ENCODE measurements around the gene SAG. TPM values are rescaled to one million over a fixed set of nuclear protein-coding genes. Genes with fewer than 3 reads are reported as not detected.

SAG gene
- total and polyA plus RNA-seq, 11 donors: 1.4 TPM; not detected in 10

GRCh38 chr2:233265899-233266431, 41.7 kb upstream of the SAG start:
- peaks cover 5 to 100% (median 96%) of the 10 kb centered on the region in 9 donors for H3K36me3 ChIP-seq
- peaks cover 0 to 20% (median 0%) of the 10 kb centered on the region in 12 donors for H3K4me1 ChIP-seq
- no peak overlapping the region for H3K4me3 ChIP-seq
- no peaks in the 10 kb centered on the region for H3K9me3 ChIP-seq
- no peak for ATAC-seq
- DNase-seq: no peak
- TF ChIP-seq CTCF (IDR thresholded peaks at IDR 0.05): no peak
- H3K27ac ChIP-seq: no peak overlapping the region
- intact Hi-C loops (cut with DNase I): no loop called here
- 95 to 98% (median 97%) methylated on average over 10 of the region's 10 CpGs for WGBS, 4 donors
- H3K27me3 ChIP-seq: no peaks in the 10 kb centered on the region

GRCh38 chr2:233266481-233266880, 41.1 kb upstream of the SAG start:
- no peak overlapping the region for H3K27ac ChIP-seq
- intact Hi-C loops (cut with DNase I): no loop called here
- ATAC-seq (no peak), DNase-seq (no peak)
- H3K9me3 ChIP-seq: no peaks in the 10 kb centered on the region
- H3K27me3 ChIP-seq: no peaks in the 10 kb centered on the region
- peaks cover 5 to 100% (median 96%) of the 10 kb centered on the region in 9 donors for H3K36me3 ChIP-seq
- H3K4me3 ChIP-seq: no peak overlapping the region
- H3K4me1 ChIP-seq: peaks cover 0 to 20% (median 0%) of the 10 kb centered on the region in 12 donors
- 92 to 99% (median 94%) methylated on average over 4 of the region's 4 CpGs for WGBS, 4 donors
- TF ChIP-seq POLR2A (IDR thresholded peaks at IDR 0.05): no peak

- intact Hi-C loops (cut with DNase I): no loop called here
- Histone ChIP-seq H3K9me3 (no peaks in the 10 kb centered on the region), H3K27me3 (no peaks in the 10 kb centered on the region), H3K4me3 (no peak overlapping the region), H3K4me1 (peaks cover 0 to 20% (median 0%) of the 10 kb centered on the region in 12 donors), H3K27ac (peak overlapping the region in 1 of 12 donors; percentile 73), H3K36me3 (peaks cover 5 to 100% (median 96%) of the 10 kb centered on the region in 9 donors)
- TF ChIP-seq POLR2A (IDR thresholded peaks at IDR 0.05): no peak
- WGBS, 4 donors: 80 to 92% (median 90%) methylated on average over 6 of the region's 6 CpGs
- DNase-seq (peak in 1 of 5 donors; percentile 25), ATAC-seq (peak in 2 of 4 donors; percentile 38 to 63)
These were observed 39.9 kb upstream of the SAG start for GRCh38 chr2:233267516-233268245.

- TF ChIP-seq POLR2A (IDR thresholded peaks at IDR 0.05) (no peak), CTCF (IDR thresholded peaks at IDR 0.05) (no peak)
- intact Hi-C loops (cut with DNase I): no loop called here
- DNase-seq (no peak), ATAC-seq (no peak)
- WGBS, 4 donors: 70 to 73% (median 71%) methylated on average over 5 of the region's 5 CpGs
- no peak overlapping the region for H3K4me3 ChIP-seq
- H3K36me3 ChIP-seq: peaks cover 0 to 100% (median 96%) of the 10 kb centered on the region in 9 donors
- peaks cover 0 to 20% (median 0%) of the 10 kb centered on the region in 12 donors for H3K4me1 ChIP-seq
- H3K27ac ChIP-seq: peak overlapping the region in 1 of 12 donors; percentile 73
- no peaks in the 10 kb centered on the region for H3K27me3 ChIP-seq
- H3K9me3 ChIP-seq: no peaks in the 10 kb centered on the region
These were observed 37.2 kb upstream of the SAG start for GRCh38 chr2:233270366-233270765.

- ATAC-seq (no peak), DNase-seq (no peak)
- Histone ChIP-seq H3K4me3 (no peak overlapping the region), H3K4me1 (peaks cover 0 to 20% (median 0%) of the 10 kb centered on the region in 12 donors), H3K27me3 (no peaks in the 10 kb centered on the region), H3K27ac (peak overlapping the region in 1 of 12 donors; percentile 73), H3K36me3 (peaks cover 0 to 100% (median 96%) of the 10 kb centered on the region in 9 donors), H3K9me3 (no peaks in the 10 kb centered on the region)
- intact Hi-C loops (cut with DNase I): no loop called here
- TF ChIP-seq POLR2A (IDR thresholded peaks at IDR 0.05) (no peak), CTCF (IDR thresholded peaks at IDR 0.05) (no peak)
- WGBS, 4 donors: 92 to 96% (median 94%) methylated on average over 4 of the region's 4 CpGs
These were observed 36.7 kb upstream of the SAG start for GRCh38 chr2:233270951-233271350.
